Liver (tissue), 9 donors: ENCODE measurements around the gene RAI1. TPM values are rescaled to one million over a fixed set of nuclear protein-coding genes. Genes with fewer than 3 reads are reported as not detected.
A peak's percentile ranks its signal among the peaks of the same experiment; 100 is the strongest.

Source experiments
- DNase-seq: peaks from one replicate; pipeline ENCODE4 v3.0.0-alpha.2; 2017; ENCODE audit warnings: low spot score
- H3K27ac ChIP-seq, 2 donors: one replicate each; pipeline ENCODE4 v1.7.0; 2013; ENCODE audit warnings: inconsistent platforms in 2 of 2, low read length in 2 of 2, control low read depth in 1 of 2, low read depth in 1 of 2, mild to moderate bottlenecking in 1 of 2
- H3K27me3 ChIP-seq, 4 donors: one replicate each; pipeline versions ENCODE4 v1.6.1 to v1.7.0; 2013; ENCODE audit warnings: low read length in 3 of 4, inconsistent platforms in 1 of 4, mild to moderate bottlenecking in 1 of 4, moderate library complexity in 1 of 4; ENCODE audit not compliant: control insufficient read depth in 4 of 4, insufficient read depth in 4 of 4
- H3K36me3 ChIP-seq, 4 donors: one replicate each; pipeline versions ENCODE4 v1.6.1 to v1.7.0; 2013; ENCODE audit warnings: low read length in 3 of 4, mild to moderate bottlenecking in 3 of 4, low read depth in 1 of 4, moderate library complexity in 1 of 4; ENCODE audit not compliant: control insufficient read depth in 4 of 4, insufficient read depth in 3 of 4
- H3K4me1 ChIP-seq, 4 donors: one replicate each; pipeline versions ENCODE4 v1.6.1 to v1.7.0; 2013; ENCODE audit warnings: low read length in 3 of 4, mild to moderate bottlenecking in 3 of 4, moderate library complexity in 1 of 4; ENCODE audit not compliant: control insufficient read depth in 4 of 4, insufficient read depth in 4 of 4
- H3K4me3 ChIP-seq, 3 donors: one replicate each; pipeline versions ENCODE4 v1.6.1 to v1.7.0; 2013; ENCODE audit warnings: low read length in 3 of 3, control low read depth in 1 of 3, low read depth in 1 of 3, mild to moderate bottlenecking in 1 of 3
- H3K9ac ChIP-seq, 2 donors: one replicate each; pipeline ENCODE4 v1.7.0; 2013; ENCODE audit warnings: low read length in 2 of 2, mild to moderate bottlenecking in 2 of 2, moderate library complexity in 2 of 2, control low read depth in 1 of 2, low read depth in 1 of 2
- H3K9me3 ChIP-seq, 4 donors: one replicate each; pipeline versions ENCODE4 v1.6.1 to v1.7.0; 2013; ENCODE audit warnings: low read length in 3 of 4; ENCODE audit not compliant: control insufficient read depth in 4 of 4
- ATF3 ChIP-seq: IDR thresholded peaks from 2 replicates; pipeline ENCODE4 v1.6.1; 2016; ENCODE audit warnings: antibody characterized with exemption
- CTCF ChIP-seq: fragments of 150-350 bp; IDR thresholded peaks from 2 replicates; pipeline ENCODE4 v1.5.1; 2017; ENCODE audit warnings: improper control_type of control experiment, low read depth, low read length; ENCODE audit not compliant: missing input control
- FOXA1 ChIP-seq: IDR thresholded peaks from 2 replicates; pipeline ENCODE4 v1.6.1; 2016; ENCODE audit warnings: antibody characterized with exemption
- HNF4A ChIP-seq, 2 donors: conservative IDR thresholded peaks; 2 replicates each; pipeline ENCODE4 v1.6.1; 2016; ENCODE audit warnings: antibody characterized with exemption in 2 of 2, mild to moderate bottlenecking in 2 of 2
- HNF4G ChIP-seq: IDR thresholded peaks from 2 replicates; pipeline ENCODE4 v1.6.1; 2016; ENCODE audit warnings: antibody characterized with exemption
- JUND ChIP-seq, 2 donors: IDR thresholded peaks; 2 replicates each; pipeline ENCODE4 v1.6.1; 2016; ENCODE audit warnings: antibody characterized with exemption in 2 of 2
- RAD21 ChIP-seq, 2 donors: IDR thresholded peaks; 2 replicates each; pipeline ENCODE4 v1.6.1; 2016; ENCODE audit warnings: antibody characterized with exemption in 2 of 2, mild to moderate bottlenecking in 2 of 2
- RXRA ChIP-seq, 2 donors: IDR thresholded peaks; 2 replicates each; pipeline ENCODE4 v1.6.1; 2017 to 2018; ENCODE audit warnings: antibody characterized with exemption in 2 of 2, mild to moderate bottlenecking in 1 of 2
- SP1 ChIP-seq: IDR thresholded peaks from 2 replicates; pipeline ENCODE4 v1.6.1; 2018; ENCODE audit warnings: antibody characterized with exemption, mild to moderate bottlenecking
- TAF1 ChIP-seq: conservative IDR thresholded peaks from 2 replicates; pipeline ENCODE4 v1.6.1; 2016; ENCODE audit warnings: antibody characterized with exemption, mild to moderate bottlenecking
- YY1 ChIP-seq: IDR thresholded peaks from 2 replicates; pipeline ENCODE4 v1.6.1; 2016; ENCODE audit warnings: antibody characterized with exemption, mild to moderate bottlenecking
- WGBS: extraction: QIAGEN DNeasy Blood & Tissue Kit; methylation state at CpG from one replicate; pipeline ENCODE4 v1.1.7; 2013; 5-methylcytosine and 5-hydroxymethylcytosine counted together
- polyA plus RNA-seq, 2 donors: library from polyadenylated mRNA; stranded (reverse) in 1 of 2; unstranded in 1 of 2; fragments of 200-250 nt in 1 of 2; fragments of >200 nt in 1 of 2; fragmentation: Nextera tagmentation in 1 of 2; extraction: Ambion mirVana in 1 of 2; gene quantifications; one replicate each; pipeline versions ENCODE4 v1.2.1 to v1.2.3, GENCODE V29; 2013 to 2015
- total RNA-seq, 2 donors: library from RNA; depleted of rRNA; stranded (reverse); fragments of >200 nt; gene quantifications; one replicate each; pipeline ENCODE4 v1.2.3, GENCODE V29; 2014
- TF ChIP-seq, protein P1 (sequence below): IDR thresholded peaks from 2 replicates; pipeline ENCODE4 v1.6.1; 2016; ENCODE audit warnings: antibody characterized with exemption, mild to moderate bottlenecking
- TF ChIP-seq, protein P2 (sequence below): IDR thresholded peaks from 2 replicates; pipeline ENCODE4 v1.6.1; 2016; ENCODE audit warnings: antibody characterized with exemption
- donor health status: healthy.
- donor health status: healthy.
- donor health status: healthy.
- donor health status: healthy.
- donor health status: healthy.

Gene RAI1
- total and polyA plus RNA-seq, 4 donors: 0.57 to 7.6 (median 5.3) TPM

DNA sequence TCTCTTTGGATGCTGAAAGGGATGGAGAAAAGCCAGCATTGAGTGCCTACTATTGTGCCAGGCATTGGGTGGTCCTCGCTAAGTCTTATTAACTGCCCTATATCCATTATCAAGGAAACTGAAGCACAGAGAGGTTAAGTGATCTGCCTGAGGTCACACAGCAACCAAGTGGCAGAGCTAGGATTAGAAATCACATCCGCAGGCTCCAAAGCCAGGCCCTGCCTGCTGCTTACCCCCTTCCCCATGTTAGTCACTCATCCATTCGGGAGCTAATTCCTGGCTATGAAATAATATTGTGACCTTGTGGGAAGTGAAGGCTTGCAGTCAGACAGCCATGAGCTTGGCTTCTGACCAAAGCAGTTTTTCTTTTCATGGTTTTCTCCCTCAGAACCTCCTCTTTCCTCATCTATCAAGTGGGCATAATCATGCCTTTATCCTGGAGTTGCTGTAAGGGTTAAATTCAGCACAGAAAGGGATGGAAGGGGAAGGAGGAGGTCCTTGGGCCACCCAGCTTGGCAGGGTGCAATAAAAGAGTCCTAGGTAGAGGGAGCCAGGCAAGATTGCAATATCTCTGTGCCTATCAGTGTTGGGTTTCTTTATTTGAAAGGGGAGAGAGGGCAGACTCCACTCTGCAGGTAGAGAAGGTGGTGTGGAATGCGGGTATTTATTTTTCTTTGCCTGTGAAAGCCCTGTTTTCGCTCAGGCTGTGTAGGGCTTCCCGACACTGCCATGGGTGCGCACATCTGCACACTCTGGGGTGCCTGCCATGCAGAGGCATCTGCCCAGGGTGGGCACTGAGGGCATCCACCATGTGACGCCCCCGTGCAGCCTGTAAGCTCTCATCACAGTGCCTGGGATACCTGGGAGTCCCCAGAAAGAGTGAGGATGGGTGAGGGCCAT, 11.3 kb downstream of the RAI1 start:
- Histone ChIP-seq H3K27ac (peak overlapping the region; percentile 73 to 86), H3K4me3 (no peak overlapping the region), H3K9ac (no peak overlapping the region), H3K4me1 (peaks cover 17 to 54% (median 45%) of the 10 kb centered on the region in 4 donors), H3K36me3 (no peaks in the 10 kb centered on the region), H3K27me3 (no peaks in the 10 kb centered on the region), H3K9me3 (no peaks in the 10 kb centered on the region)
- WGBS: 76% methylated on average over 9 of the region's 9 CpGs
- TF ChIP-seq, protein P1, sequence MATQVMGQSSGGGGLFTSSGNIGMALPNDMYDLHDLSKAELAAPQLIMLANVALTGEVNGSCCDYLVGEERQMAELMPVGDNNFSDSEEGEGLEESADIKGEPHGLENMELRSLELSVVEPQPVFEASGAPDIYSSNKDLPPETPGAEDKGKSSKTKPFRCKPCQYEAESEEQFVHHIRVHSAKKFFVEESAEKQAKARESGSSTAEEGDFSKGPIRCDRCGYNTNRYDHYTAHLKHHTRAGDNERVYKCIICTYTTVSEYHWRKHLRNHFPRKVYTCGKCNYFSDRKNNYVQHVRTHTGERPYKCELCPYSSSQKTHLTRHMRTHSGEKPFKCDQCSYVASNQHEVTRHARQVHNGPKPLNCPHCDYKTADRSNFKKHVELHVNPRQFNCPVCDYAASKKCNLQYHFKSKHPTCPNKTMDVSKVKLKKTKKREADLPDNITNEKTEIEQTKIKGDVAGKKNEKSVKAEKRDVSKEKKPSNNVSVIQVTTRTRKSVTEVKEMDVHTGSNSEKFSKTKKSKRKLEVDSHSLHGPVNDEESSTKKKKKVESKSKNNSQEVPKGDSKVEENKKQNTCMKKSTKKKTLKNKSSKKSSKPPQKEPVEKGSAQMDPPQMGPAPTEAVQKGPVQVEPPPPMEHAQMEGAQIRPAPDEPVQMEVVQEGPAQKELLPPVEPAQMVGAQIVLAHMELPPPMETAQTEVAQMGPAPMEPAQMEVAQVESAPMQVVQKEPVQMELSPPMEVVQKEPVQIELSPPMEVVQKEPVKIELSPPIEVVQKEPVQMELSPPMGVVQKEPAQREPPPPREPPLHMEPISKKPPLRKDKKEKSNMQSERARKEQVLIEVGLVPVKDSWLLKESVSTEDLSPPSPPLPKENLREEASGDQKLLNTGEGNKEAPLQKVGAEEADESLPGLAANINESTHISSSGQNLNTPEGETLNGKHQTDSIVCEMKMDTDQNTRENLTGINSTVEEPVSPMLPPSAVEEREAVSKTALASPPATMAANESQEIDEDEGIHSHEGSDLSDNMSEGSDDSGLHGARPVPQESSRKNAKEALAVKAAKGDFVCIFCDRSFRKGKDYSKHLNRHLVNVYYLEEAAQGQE: no peak
- TF ChIP-seq HNF4G (no peak), TAF1 (no peak), CTCF (no peak), RXRA (IDR thresholded peaks at IDR 0.05) (no peak), ATF3 (no peak), FOXA1 (no peak), RAD21 (IDR thresholded peaks at IDR 0.05) (no peak), SP1 (no peak), JUND (IDR thresholded peaks at IDR 0.05) (no peak), HNF4A (conservative IDR thresholded peaks at IDR 0.05) (no peak)
- TF ChIP-seq, protein P2, sequence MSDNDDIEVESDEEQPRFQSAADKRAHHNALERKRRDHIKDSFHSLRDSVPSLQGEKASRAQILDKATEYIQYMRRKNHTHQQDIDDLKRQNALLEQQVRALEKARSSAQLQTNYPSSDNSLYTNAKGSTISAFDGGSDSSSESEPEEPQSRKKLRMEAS: no peak
- DNase-seq: no peak

- Histone ChIP-seq H3K9ac (peak overlapping the region; percentile 34 to 53), H3K27ac (peak overlapping the region; percentile 73 to 86), H3K27me3 (no peaks in the 10 kb centered on the region), H3K4me3 (peak overlapping the region in 2 of 3 donors; percentile 28 to 77), H3K36me3 (no peaks in the 10 kb centered on the region), H3K9me3 (no peaks in the 10 kb centered on the region), H3K4me1 (peaks cover 17 to 62% (median 51%) of the 10 kb centered on the region in 4 donors)
- 27% methylated on average over 23 of the region's 23 CpGs for WGBS
- peak; percentile 47 for DNase-seq
- TF ChIP-seq TAF1 (no peak), RXRA (IDR thresholded peaks at IDR 0.05) (peak in 1 of 2 donors; percentile 7), HNF4A (conservative IDR thresholded peaks at IDR 0.05) (no peak), YY1 (peak; percentile 51)
- TF ChIP-seq, protein P2: no peak
Measured at GRCh38 chr17:17693253-17694168, 12.3 kb downstream of the RAI1 start.
